CD4-positive, alpha-beta T cell (primary cell): ENCODE data around the gene TUT7. TPM values are rescaled to one million over a fixed set of nuclear protein-coding genes. Genes with fewer than 3 reads are reported as not detected.

Experiments
- ATAC-seq: fragments of 200-7000 bp; cut with Tn5 transposase; one replicate; pipeline ENCODE4 v1.10.0; 2022; ENCODE audit warnings: mild to moderate bottlenecking; ENCODE audit not compliant: poor library complexity
- CTCF ChIA-PET: fragments of 350-600 bp; sonication (Branson Sonifier 250); formaldehyde crosslinking; loops from one replicate; lab custom pipeline; 2021; ENCODE audit warnings: antibody characterized with exemption, inconsistent platforms; lab: Charles Lee
- POLR2A ChIA-PET: fragments of 350-600 bp; sonication (Branson Sonifier 250); formaldehyde crosslinking; loops from one replicate; lab custom pipeline; 2021; ENCODE audit warnings: antibody characterized with exemption, inconsistent platforms; lab: Charles Lee
- DNase-seq, 14 experiments: peaks; one replicate each; pipeline ENCODE4 v3.0.0-alpha.2; 2013 to 2020; ENCODE audit warnings: mixed read lengths in 2 of 14
- H3K27ac ChIP-seq, 2 donors: one replicate each; pipeline versions ENCODE4 v1.5.1 to v1.7.0; 2013; ENCODE audit warnings: low read length in 2 of 2, low read depth in 1 of 2, mild to moderate bottlenecking in 1 of 2
- H3K27me3 ChIP-seq, 2 experiments: 1 replicate in 1 of 2; 2 replicates in 1 of 2; pipeline versions ENCODE4 v1.6.1 to v1.7.0; 2013; ENCODE audit warnings: low read length in 2 of 2, control low read depth in 1 of 2, mild to moderate bottlenecking in 1 of 2, moderate library complexity in 1 of 2; ENCODE audit not compliant: insufficient read depth in 2 of 2, control insufficient read depth in 1 of 2
- H3K36me3 ChIP-seq: one replicate; pipeline ENCODE4 v1.6.1; 2013; ENCODE audit warnings: low read length, control low read depth; ENCODE audit not compliant: insufficient read depth
- H3K4me1 ChIP-seq: one replicate; pipeline ENCODE4 v1.6.1; 2013; ENCODE audit warnings: low read length, control low read depth; ENCODE audit not compliant: insufficient read depth
- H3K4me3 ChIP-seq: one replicate; pipeline ENCODE4 v1.5.1; 2013; ENCODE audit warnings: mild to moderate bottlenecking, low read length, moderate library complexity
- H3K9me3 ChIP-seq, 2 experiments: 1 replicate in 1 of 2; 2 replicates in 1 of 2; pipeline versions ENCODE4 v1.6.1 to v1.7.0; 2013; ENCODE audit warnings: low read length in 2 of 2, mild to moderate bottlenecking in 2 of 2, control low read depth in 1 of 2, moderate library complexity in 1 of 2; ENCODE audit not compliant: control insufficient read depth in 1 of 2, insufficient read depth in 1 of 2
- H3K27ac Mint-ChIP-seq: one replicate; pipeline ENCODE4 v1.8.0; 2020; ENCODE audit warnings: mixed read lengths
- H3K27me3 Mint-ChIP-seq: one replicate; pipeline ENCODE4 v1.8.0; 2021; ENCODE audit warnings: mixed read lengths
- H3K36me3 Mint-ChIP-seq: one replicate; pipeline ENCODE4 v1.8.0; 2021; ENCODE audit warnings: low read depth, mixed read lengths
- H3K4me1 Mint-ChIP-seq: one replicate; pipeline ENCODE4 v1.8.0; 2021; ENCODE audit warnings: low read depth, mixed read lengths
- H3K4me3 Mint-ChIP-seq: one replicate; pipeline ENCODE4 v1.8.0; 2020; ENCODE audit warnings: mild to moderate bottlenecking, mixed read lengths
- H3K9me3 Mint-ChIP-seq: one replicate; pipeline ENCODE4 v1.8.0; 2020; ENCODE audit warnings: mixed read lengths
- intact Hi-C, 2 experiments: fragments of 100-400 bp; cut with DNase I in 1 of 2; cut with micrococcal nuclease in 1 of 2; formaldehyde crosslinking; loops; one replicate each; pipeline versions ENCODE4 v1.15.1 to v1.9.0; 2023 to 2025; cut with DNase I, micrococcal nuclease
- total RNA-seq, 174 experiments: library from RNA in 2 of 174; stranded (reverse) in 2 of 174; gene quantifications; one replicate each; pipeline ENCODE4 v1.2.3 and lab custom pipeline; 2021 to 2026
- TF ChIP-seq, protein P1 (sequence below): fragments of 200-600 bp; IDR thresholded peaks from one replicate; pipeline ENCODE4 v1.8.0; 2022; ENCODE audit warnings: antibody characterized with exemption, mild to moderate bottlenecking

The TUT7 gene
- total RNA-seq, 2 experiments from 2014 or later = 51.9 to 53.8 TPM

DNA sequence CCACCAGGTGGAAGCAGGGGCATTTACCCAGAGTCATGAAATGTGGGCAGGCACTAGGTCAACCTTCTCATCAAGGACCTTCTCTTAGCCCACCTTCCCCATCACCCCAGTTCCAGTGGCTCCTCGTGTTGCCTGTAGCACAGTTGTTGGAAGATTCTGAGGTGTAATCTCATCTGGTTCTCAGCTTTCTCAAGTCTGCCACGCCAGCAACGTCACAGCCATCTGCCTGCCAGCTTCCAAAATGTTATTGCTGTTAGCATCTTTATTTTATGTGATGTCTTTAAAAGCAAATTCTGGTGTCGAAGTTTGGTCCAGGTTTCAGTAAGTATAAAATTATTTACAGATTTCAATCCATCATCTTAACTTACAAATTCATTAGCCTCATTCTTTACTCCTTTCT lies 105.5 kb downstream of the TUT7 start:
- H3K4me1 ChIP-seq = no peaks in the 10 kb centered on the region
- Mint-ChIP-seq H3K4me3 (no peak overlapping the region), H3K36me3 (no peaks in the 10 kb centered on the region), H3K27me3 (no peaks in the 10 kb centered on the region), H3K9me3 (peaks cover 3% of the 10 kb centered on the region), H3K27ac (no peak overlapping the region), H3K4me1 (no peaks in the 10 kb centered on the region)
- no peaks in the 10 kb centered on the region for H3K27me3 ChIP-seq
- CTCF ChIA-PET = no interaction called here
- peaks cover 4 to 16% of the 10 kb centered on the region in 2 experiments for H3K9me3 ChIP-seq
- TF ChIP-seq, protein P1, sequence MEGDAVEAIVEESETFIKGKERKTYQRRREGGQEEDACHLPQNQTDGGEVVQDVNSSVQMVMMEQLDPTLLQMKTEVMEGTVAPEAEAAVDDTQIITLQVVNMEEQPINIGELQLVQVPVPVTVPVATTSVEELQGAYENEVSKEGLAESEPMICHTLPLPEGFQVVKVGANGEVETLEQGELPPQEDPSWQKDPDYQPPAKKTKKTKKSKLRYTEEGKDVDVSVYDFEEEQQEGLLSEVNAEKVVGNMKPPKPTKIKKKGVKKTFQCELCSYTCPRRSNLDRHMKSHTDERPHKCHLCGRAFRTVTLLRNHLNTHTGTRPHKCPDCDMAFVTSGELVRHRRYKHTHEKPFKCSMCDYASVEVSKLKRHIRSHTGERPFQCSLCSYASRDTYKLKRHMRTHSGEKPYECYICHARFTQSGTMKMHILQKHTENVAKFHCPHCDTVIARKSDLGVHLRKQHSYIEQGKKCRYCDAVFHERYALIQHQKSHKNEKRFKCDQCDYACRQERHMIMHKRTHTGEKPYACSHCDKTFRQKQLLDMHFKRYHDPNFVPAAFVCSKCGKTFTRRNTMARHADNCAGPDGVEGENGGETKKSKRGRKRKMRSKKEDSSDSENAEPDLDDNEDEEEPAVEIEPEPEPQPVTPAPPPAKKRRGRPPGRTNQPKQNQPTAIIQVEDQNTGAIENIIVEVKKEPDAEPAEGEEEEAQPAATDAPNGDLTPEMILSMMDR = no peak
- no peak overlapping the region for H3K27ac ChIP-seq
- POLR2A ChIA-PET = no interaction called here
- DNase-seq (no peak), ATAC-seq (no peak)
- no peaks in the 10 kb centered on the region for H3K36me3 ChIP-seq
- no peak overlapping the region for H3K4me3 ChIP-seq
- intact Hi-C loops = no loop called here

GRCh38 chr9:86246752-86247161 lies 107.5 kb downstream of the TUT7 start:
- no peak overlapping the region for H3K4me3 Mint-ChIP-seq
- POLR2A ChIA-PET = no interaction called here

GRCh38 chr9:86242071-86242470 lies 112.1 kb downstream of the TUT7 start:
- no peaks in the 10 kb centered on the region for H3K4me1 Mint-ChIP-seq
- ATAC-seq (no peak), DNase-seq (no peak)
- TF ChIP-seq, protein P1 = no peak
- Histone ChIP-seq H3K27me3 (no peaks in the 10 kb centered on the region), H3K36me3 (no peaks in the 10 kb centered on the region), H3K4me1 (no peaks in the 10 kb centered on the region), H3K27ac (no peak overlapping the region), H3K4me3 (no peak overlapping the region), H3K9me3 (no peaks in the 10 kb centered on the region)
- H3K36me3 Mint-ChIP-seq = no peaks in the 10 kb centered on the region
- no peaks in the 10 kb centered on the region for H3K9me3 Mint-ChIP-seq
- intact Hi-C loops = no loop called here
- H3K27me3 Mint-ChIP-seq = no peaks in the 10 kb centered on the region
- no peak overlapping the region for H3K27ac Mint-ChIP-seq
- no peak overlapping the region for H3K4me3 Mint-ChIP-seq
- ChIA-PET CTCF (no interaction called here), POLR2A (no interaction called here)

More at GRCh38 chr9:86246752-86247161, 107.5 kb downstream of the TUT7 start:
- H3K27me3 Mint-ChIP-seq = no peaks in the 10 kb centered on the region
- ATAC-seq (no peak), DNase-seq (no peak)
- no peaks in the 10 kb centered on the region for H3K36me3 Mint-ChIP-seq
- Histone ChIP-seq H3K27ac (no peak overlapping the region), H3K4me3 (no peak overlapping the region), H3K27me3 (no peaks in the 10 kb centered on the region), H3K9me3 (no peaks in the 10 kb centered on the region), H3K36me3 (no peaks in the 10 kb centered on the region), H3K4me1 (no peaks in the 10 kb centered on the region)
- H3K4me1 Mint-ChIP-seq = no peaks in the 10 kb centered on the region
- intact Hi-C loops = no loop called here
- no peak overlapping the region for H3K27ac Mint-ChIP-seq
- TF ChIP-seq, protein P1 = no peak
- CTCF ChIA-PET = no interaction called here
- H3K9me3 Mint-ChIP-seq = no peaks in the 10 kb centered on the region
